Measurements from ENCODE around the gene SMIM38. TPM values are rescaled to one million over a fixed set of nuclear protein-coding genes. Genes with fewer than 3 reads are reported as not detected.

Gene SMIM38
- total RNA-seq, 1 experiment from 2014 or later: 0.09 TPM

DNA sequence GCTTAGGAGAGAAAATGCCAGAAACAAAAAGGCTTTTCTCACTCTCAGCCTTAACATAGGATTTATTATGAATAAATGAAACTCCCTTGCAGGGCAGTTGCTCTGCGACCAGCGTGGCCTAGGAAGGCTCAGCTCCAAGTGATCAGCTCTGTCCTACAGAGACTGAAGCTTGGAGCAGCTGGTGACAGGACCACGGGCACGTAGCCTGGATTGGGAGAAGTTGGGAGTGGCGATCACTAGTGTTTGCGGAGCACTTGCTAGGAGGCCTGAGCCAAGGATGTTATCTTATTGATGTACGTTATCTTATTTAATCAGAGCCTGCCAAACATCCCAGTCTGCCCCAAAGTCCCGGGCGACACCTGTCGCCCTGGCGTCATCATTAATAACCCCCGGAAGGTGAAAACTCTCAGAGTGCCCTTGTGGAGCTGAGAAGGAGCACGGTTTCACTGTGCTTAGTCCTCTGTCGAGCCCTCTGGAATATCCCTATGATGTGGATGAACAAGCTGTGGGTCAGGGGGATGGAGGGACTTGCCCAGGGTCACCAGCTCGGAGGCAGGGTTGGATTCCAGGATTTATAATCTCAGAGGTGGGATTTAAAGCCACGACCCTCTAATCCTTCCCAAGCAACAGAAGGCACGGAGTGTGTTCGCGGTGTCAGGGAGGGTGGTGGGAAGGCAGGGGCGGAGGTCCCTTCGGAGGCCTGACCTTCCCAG lies 40.8 kb upstream of the SMIM38 start:
- Mint-ChIP-seq H3K4me3 (no peak overlapping the region), H3K27ac (no peak overlapping the region), H3K9me3 (peaks cover 10 to 16% of the 10 kb centered on the region in 2 experiments), H3K4me1 (no peaks in the 10 kb centered on the region), H3K36me3 (ENCODE audit: insufficient read depth in 1 of 3, low read depth in 3 of 3) (peaks cover 0 to 8% (median 6%) of the 10 kb centered on the region in 3 experiments; a peak in 3 of 7 replicates), H3K27me3 (ENCODE audit: low read depth) (peaks cover 11% of the 10 kb centered on the region; the same call in 1 of the 2 replicates)
- no peak overlapping the region for H3K27ac ChIP-seq (ENCODE audit: insufficient read length, low read depth, low read length)
- H2BK12ac ChIP-seq (ENCODE audit: insufficient read length, low read depth, low read length): no peak overlapping the region
- no peaks in the 10 kb centered on the region for H3K27me3 ChIP-seq (ENCODE audit: insufficient read depth, low read length)
- no peak overlapping the region for H3K4me2 ChIP-seq (ENCODE audit: insufficient read depth, insufficient read length, low read length)
- no peak overlapping the region for H4K91ac ChIP-seq (ENCODE audit: insufficient read length, low read depth, low read length)
- H2BK15ac ChIP-seq (ENCODE audit: low read depth, low read length): no peak overlapping the region
- H3K14ac ChIP-seq (ENCODE audit: insufficient read depth, low read length): no peak overlapping the region
- H3K4me1 ChIP-seq (ENCODE audit: insufficient read depth, low read length): no peaks in the 10 kb centered on the region
- H3K18ac ChIP-seq (ENCODE audit: insufficient read length, low read depth, low read length): no peak overlapping the region
- no peak for DNase-seq
- H3K79me1 ChIP-seq (ENCODE audit: insufficient read depth, low read depth, low read length, poor library complexity, severe bottlenecking): no peaks in the 10 kb centered on the region
- H3K9me3 ChIP-seq (ENCODE audit: control insufficient read depth, low read depth, low read length): no peaks in the 10 kb centered on the region
- no peak overlapping the region for H2AFZ ChIP-seq (ENCODE audit: low read length)
- no peak overlapping the region for H2BK5ac ChIP-seq (ENCODE audit: insufficient read length, low read length)
- TF ChIP-seq, protein P1, sequence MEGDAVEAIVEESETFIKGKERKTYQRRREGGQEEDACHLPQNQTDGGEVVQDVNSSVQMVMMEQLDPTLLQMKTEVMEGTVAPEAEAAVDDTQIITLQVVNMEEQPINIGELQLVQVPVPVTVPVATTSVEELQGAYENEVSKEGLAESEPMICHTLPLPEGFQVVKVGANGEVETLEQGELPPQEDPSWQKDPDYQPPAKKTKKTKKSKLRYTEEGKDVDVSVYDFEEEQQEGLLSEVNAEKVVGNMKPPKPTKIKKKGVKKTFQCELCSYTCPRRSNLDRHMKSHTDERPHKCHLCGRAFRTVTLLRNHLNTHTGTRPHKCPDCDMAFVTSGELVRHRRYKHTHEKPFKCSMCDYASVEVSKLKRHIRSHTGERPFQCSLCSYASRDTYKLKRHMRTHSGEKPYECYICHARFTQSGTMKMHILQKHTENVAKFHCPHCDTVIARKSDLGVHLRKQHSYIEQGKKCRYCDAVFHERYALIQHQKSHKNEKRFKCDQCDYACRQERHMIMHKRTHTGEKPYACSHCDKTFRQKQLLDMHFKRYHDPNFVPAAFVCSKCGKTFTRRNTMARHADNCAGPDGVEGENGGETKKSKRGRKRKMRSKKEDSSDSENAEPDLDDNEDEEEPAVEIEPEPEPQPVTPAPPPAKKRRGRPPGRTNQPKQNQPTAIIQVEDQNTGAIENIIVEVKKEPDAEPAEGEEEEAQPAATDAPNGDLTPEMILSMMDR (conservative IDR thresholded peaks at IDR 0.05): no peak
- H2BK20ac ChIP-seq (ENCODE audit: low read depth, low read length, poor library complexity, severe bottlenecking): no peak overlapping the region
- no peak overlapping the region for H4K5ac ChIP-seq (ENCODE audit: insufficient read length, low read depth, low read length)
- H3K4ac ChIP-seq (ENCODE audit: low read depth, low read length): no peak overlapping the region
- H3K9ac ChIP-seq (ENCODE audit: extremely low read depth, insufficient read length, low read length): no peak overlapping the region
- no CpG with 5 or more reads among the region's 21 CpGs for WGBS (ENCODE audit: extremely low coverage, insufficient read length, low lambda C conversion rate)
- no peak overlapping the region for H3K23ac ChIP-seq (ENCODE audit: insufficient read length, low read depth, low read length)
- no peak overlapping the region for H4K8ac ChIP-seq (replicated peaks; ENCODE audit: insufficient read length, low read depth, low read length)
- no peak overlapping the region for H2AK5ac ChIP-seq (ENCODE audit: insufficient read length, low read length)
- H2BK120ac ChIP-seq (ENCODE audit: low read depth, low read length, poor library complexity, severe bottlenecking): no peak overlapping the region
- no peaks in the 10 kb centered on the region for H3K23me2 ChIP-seq (ENCODE audit: insufficient read length, low read depth, low read length, poor library complexity, severe bottlenecking)
- no peaks in the 10 kb centered on the region for H3K79me2 ChIP-seq (ENCODE audit: insufficient read depth, low read length)
- no peaks in the 10 kb centered on the region for H4K20me1 ChIP-seq (ENCODE audit: control insufficient read depth, insufficient read depth, insufficient read length)
- no peak overlapping the region for H3K56ac ChIP-seq (ENCODE audit: insufficient read length, low read depth, low read length)
- H3T11ph ChIP-seq (ENCODE audit: low read length): no peak overlapping the region

All from H9 (cell line).